Mucosa of descending colon (tissue), 3 donors: ENCODE data around the gene AKAP13. TPM values are rescaled to one million over a fixed set of nuclear protein-coding genes. Genes with fewer than 3 reads are reported as not detected.

Experiments used
- ATAC-seq: fragments of 200-7000 bp; cut with Tn5 transposase; one replicate; pipeline ENCODE4 v1.9.1; 2020; ENCODE audit warnings: mild to moderate bottlenecking, moderate library complexity
- DNase-seq, 3 donors: peaks; one replicate each; pipeline ENCODE4 v3.0.0-alpha.2; 2020
- H3K36me3 ChIP-seq: fragments of 200-600 bp; one replicate; pipeline ENCODE4 v1.8.0; 2021; ENCODE audit warnings: low read depth, mild to moderate bottlenecking
- H3K4me1 ChIP-seq: fragments of 200-600 bp; one replicate; pipeline ENCODE4 v1.8.0; 2021; ENCODE audit warnings: low read depth, mild to moderate bottlenecking
- H3K4me3 ChIP-seq: fragments of 200-600 bp; one replicate; pipeline ENCODE4 v1.8.0; 2021; ENCODE audit warnings: mild to moderate bottlenecking
- H3K9me3 ChIP-seq: fragments of 200-600 bp; one replicate; pipeline ENCODE4 v1.8.0; 2021; ENCODE audit warnings: mild to moderate bottlenecking
- CTCF ChIP-seq: fragments of 200-600 bp; IDR thresholded peaks from one replicate; pipeline ENCODE4 v1.8.0; 2022; ENCODE audit warnings: antibody characterized with exemption, mild to moderate bottlenecking
- intact Hi-C, 2 donors: fragments of 100-400 bp; cut with DNase I in 1 of 2; cut with micrococcal nuclease in 1 of 2; formaldehyde crosslinking; loops; one replicate each; pipeline versions ENCODE4 v1.11.0 to v1.11.1; 2022; cut with DNase I, micrococcal nuclease
- total RNA-seq, 3 donors: library from RNA; stranded (reverse); fragmentation: NEBNext Ultra II Directional in 2 of 3; extraction: Animal tissue kit (Norgen Biotek cat#: 25700) in 2 of 3; gene quantifications; one replicate each; pipeline versions ENCODE4 v1.2.1 to v1.2.4, GENCODE V29; 2021 to 2023
- donor health status: DM: no; HTN: no; CAD: no; lungs with moderate emphysema.
- donor health status: DM: no; HTN: no; CAD: no.
- donor health status: DM: no; HTN: yes; CAD: no.

The AKAP13 gene
- total RNA-seq, 3 donors from 2014 or later: 141 to 173 (median 150) TPM

- Histone ChIP-seq H3K4me1 (peaks cover 23% of the 10 kb centered on the region), H3K36me3 (no peaks in the 10 kb centered on the region), H3K4me3 (no peak overlapping the region), H3K9me3 (no peaks in the 10 kb centered on the region)
- intact Hi-C loops: no loop called here
- DNase-seq (no peak), ATAC-seq (peak; percentile 82)
- TF ChIP-seq CTCF: no peak
Observed at GRCh38 chr15:85394554-85395333, 14.3 kb downstream of the AKAP13 start.

- no peak for DNase-seq
- Histone ChIP-seq H3K9me3 (no peaks in the 10 kb centered on the region), H3K4me1 (peaks cover 23% of the 10 kb centered on the region), H3K36me3 (no peaks in the 10 kb centered on the region), H3K4me3 (no peak overlapping the region)
- intact Hi-C loops: no loop called here
- ATAC-seq: no peak
- TF ChIP-seq CTCF: no peak
Observed at GRCh38 chr15:85396554-85396953, 16.2 kb downstream of the AKAP13 start.

GRCh38 chr15:85397151-85397550, 16.7 kb downstream of the AKAP13 start:
- Histone ChIP-seq H3K4me3 (no peak overlapping the region), H3K36me3 (no peaks in the 10 kb centered on the region), H3K9me3 (no peaks in the 10 kb centered on the region), H3K4me1 (peaks cover 23% of the 10 kb centered on the region)
- no peak for TF ChIP-seq CTCF
- intact Hi-C loops: no loop called here
- DNase-seq (no peak), ATAC-seq (no peak)

- Histone ChIP-seq H3K4me1 (peaks cover 22% of the 10 kb centered on the region), H3K36me3 (no peaks in the 10 kb centered on the region)
Observed at GRCh38 chr15:85397926-85398325, 17.5 kb downstream of the AKAP13 start.

GRCh38 chr15:85398822-85399221, 18.4 kb downstream of the AKAP13 start:
- ATAC-seq: no peak
- no peak for TF ChIP-seq CTCF
- intact Hi-C loops: no loop called here
- no peaks in the 10 kb centered on the region for H3K9me3 ChIP-seq
- no peak for DNase-seq
- no peaks in the 10 kb centered on the region for H3K36me3 ChIP-seq
- no peak overlapping the region for H3K4me3 ChIP-seq
- H3K4me1 ChIP-seq: peaks cover 15% of the 10 kb centered on the region

More at GRCh38 chr15:85397926-85398325, 17.5 kb downstream of the AKAP13 start:
- no peak overlapping the region for H3K4me3 ChIP-seq
- intact Hi-C loops: no loop called here
- ATAC-seq (no peak), DNase-seq (no peak)
- H3K9me3 ChIP-seq: no peaks in the 10 kb centered on the region
- no peak for TF ChIP-seq CTCF
